ENCODE measurements around the gene PSMA5.
"Not testable (repeated sequence)": the region's sequence is repeated elsewhere in the genome, so short reads cannot be mapped to it uniquely, and the experiment has no call there.

The PSMA5 gene

DNA sequence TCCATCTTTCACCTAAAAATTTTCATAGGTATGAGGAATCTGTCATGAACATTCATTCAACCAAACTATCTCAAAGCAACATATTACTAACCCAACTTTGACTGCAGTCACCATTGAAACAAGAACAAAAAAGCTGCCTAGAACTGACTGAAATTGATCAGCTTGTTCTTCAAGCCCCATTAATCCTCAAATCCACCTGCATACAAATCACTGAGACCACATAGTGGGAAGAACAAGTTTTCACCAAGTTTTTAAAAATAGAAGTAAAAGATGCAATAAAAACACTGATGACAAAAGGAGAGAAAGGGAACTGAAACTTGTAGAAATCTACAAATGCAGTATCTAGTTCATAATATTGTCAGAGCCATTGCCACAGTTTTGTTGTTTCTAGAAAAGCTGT is 34.6 kb downstream of the PSMA5 start:
- DNase-seq, result no peak

DNA sequence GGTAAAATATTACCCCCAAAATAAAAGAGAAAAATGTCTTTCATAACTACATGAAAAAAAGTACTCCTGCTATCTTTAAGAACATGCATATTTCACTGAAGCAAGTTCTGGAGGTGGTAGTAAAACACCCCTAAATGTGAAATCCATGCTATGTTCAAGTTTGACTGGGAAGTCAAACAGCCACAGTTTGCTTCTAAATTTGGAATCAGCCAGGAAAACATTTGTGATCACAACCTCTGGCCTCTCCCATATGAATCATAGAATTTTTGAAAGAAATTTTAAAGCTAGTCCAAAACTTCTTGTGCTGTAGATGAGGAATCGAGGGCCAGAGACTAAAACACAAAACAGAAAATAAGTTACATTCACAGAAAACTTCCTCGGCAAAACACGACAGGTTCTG is 35.1 kb downstream of the PSMA5 start:
- no peak for DNase-seq

DNA sequence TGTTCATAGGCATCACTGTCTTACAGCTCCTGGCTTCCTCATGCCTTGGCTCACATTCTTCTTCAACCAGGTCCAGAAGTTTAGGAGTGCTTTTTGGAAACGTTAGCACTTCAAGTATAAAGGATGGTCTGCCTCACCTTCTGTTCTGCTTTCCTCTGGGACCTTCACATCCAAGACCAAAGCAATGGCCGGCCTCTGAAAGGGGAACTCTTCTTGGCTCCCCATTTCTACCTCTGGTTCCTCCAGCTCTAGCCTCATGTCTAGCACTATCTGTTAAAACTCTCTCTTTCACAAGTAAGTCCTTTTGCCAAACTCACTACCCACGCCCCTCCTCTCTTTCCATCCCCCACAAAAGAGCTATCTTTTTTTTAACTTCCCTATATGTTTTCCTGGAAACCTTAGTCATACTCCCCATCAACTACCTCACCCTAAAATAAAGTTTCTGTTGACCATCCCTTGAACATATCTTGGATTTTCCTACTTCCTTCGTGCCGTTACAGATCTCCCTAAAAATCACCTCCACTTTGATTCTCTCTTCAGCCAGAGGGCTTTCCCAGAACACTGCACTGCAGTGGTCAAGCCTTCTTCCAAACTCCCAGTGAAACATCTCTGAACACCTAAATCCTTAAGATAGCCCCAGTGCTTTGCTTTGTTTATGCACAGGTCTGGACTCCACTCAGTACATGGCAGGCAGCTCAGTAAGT is 36.5 kb downstream of the PSMA5 start:
- DNase-seq, result no peak

DNA sequence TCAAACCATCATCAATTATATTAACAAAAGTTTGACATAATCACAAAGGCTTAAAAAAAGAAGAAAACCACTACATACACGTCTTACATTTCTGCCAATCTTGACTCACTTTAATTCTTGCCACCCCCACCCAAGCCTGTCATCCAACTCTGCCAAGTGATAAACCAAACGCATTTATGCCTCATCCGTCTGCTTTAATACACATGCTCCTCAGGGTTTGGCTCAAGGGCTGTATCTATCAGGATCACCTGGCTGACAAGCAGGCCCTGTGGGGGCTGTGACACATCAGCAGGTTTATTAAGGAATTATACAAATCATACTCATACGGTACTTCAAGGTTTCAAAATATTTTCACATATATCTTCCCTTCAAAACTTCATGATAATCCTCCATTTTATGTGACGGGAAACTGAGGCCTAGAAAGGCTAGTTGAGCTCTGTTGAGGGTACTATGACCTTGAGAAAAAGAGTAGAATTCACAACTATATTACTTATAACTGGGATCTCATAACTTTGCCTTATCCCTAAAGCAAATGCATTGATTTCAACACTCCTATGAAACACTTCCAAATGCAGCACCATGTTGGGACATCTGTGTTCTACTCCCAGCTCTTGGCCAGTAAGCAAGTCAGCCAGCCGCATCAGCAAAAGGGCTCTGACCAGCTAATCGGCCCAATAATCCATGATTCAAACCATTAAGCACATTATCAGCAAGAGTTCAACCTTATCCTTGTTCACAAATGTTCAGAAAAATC is 37.2 kb downstream of the PSMA5 start:
- no peak for DNase-seq

DNA sequence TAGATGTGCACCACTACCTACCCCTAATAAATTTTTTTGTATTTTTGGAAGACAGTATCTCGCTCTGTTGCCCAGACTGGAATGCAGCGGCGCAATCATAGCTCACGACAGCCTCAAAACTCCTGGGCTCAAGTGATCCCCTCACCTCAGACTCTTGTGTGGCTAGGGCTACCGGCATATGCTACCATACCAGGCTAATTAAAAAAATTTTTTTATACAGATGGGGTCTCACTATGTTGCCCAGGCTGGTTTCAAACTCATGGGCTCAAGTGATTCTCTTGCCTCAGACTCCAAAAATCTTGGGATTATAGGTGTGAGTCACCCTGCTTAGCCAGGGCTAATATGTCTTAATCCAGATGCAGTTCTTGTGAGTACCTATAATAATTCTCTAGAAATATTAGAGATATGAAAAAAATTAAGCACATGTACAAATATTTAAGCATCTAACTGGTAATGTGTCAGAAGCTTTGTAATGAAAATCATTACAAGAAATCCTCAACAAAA is 38.0 kb downstream of the PSMA5 start:
- no peak for DNase-seq

DNA sequence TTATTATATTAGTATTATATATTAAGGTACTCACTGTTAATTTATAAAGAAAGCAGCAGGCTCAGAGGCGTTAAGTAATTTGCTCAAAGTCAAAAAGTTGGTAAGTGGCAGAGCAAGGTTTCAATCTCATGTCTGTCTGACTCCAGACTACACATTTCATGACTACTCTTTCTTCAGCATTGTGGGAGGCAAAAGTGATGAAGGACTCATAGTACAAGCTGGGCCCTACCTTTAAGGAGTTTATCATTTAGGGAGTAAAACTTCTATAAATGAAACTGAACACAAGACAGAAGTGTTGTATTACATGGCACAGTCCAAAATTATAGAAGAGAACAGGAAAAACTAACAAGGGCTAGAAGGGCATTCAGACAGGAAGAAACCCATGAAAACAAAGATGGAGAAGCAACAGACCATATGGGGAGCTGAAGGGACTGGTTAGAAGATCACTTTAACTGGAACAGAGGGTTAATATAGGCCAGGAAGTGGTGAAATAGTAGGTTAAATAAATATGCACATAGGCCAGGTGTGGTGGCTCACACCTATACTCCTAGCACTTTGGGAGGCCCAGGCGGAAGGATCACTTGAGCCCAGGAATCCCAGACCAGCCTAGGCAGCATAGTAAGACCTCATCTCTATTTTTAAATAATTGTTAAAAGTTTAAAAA is 40.1 kb downstream of the PSMA5 start:
- no peak for DNase-seq

DNA sequence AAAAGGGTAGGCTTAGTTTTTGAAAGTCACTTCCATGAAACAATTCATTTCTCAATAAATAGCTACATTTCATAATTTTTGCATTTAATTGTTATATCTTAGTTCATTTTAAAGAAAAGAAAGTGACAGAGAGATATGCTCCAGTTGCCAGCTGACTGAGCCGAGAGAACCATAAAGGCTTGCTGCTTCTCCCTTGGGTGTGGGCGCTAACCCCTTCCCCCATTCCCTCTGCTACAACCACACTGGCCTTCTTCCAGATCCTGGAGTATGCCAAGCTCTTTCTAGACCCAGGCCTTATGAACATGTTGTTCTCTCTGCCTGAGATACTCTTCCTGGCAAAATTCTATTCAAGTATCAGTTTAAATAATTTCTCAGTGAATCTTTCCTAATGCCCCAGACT is 40.8 kb downstream of the PSMA5 start:
- DNase-seq, result no peak

DNA sequence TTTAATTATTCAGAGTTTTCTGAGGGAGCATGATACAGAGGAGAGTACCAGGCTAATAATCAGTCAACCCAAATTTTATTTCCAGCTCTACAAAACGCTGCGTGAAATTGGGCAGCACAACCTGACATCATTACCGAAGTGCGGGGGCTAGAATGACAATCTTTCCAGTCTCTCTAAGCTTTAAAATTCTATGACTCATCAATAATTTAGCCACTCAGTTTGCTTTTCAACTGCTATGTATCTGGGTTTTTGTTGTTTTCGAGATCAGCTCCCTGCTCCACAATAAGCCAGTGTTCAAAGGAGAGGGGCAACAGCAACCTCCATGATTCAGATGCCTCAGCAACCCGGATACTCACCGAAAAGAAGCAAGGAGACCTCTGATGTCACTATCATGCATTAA is 42.4 kb downstream of the PSMA5 start:
- DNase-seq, result no peak

DNA sequence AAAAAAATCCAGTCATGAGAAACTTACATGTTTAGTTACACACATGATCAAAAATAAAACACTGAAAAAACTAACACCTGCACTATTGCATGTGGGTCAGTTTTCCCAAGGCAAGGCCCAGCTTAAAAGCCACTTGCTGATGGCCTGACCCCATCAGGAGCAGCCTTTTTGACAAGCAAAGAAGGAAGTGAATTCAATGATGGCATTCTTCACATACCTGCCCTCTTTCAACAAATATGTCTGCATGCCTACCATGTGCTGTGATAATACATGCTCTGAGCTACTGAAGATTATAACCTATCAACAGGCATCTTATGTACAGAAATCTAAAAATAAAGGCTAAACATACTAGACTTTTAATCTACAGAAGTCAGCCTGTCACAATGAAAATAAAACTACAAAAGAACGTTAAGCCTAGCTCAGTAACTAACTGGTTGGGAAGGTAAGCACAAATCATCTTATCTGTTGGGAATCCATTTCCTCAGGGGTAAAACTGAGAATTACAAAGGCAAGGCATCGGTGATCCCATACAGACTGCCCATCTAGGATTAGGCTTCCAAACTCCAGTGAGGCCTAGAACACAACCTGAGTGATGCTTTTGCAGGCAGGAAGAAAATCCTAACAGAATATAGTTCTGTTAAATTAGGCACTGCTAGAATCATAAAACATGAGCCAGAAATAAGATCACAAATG is 43.0 kb downstream of the PSMA5 start:
- DNase-seq, result no peak

DNA sequence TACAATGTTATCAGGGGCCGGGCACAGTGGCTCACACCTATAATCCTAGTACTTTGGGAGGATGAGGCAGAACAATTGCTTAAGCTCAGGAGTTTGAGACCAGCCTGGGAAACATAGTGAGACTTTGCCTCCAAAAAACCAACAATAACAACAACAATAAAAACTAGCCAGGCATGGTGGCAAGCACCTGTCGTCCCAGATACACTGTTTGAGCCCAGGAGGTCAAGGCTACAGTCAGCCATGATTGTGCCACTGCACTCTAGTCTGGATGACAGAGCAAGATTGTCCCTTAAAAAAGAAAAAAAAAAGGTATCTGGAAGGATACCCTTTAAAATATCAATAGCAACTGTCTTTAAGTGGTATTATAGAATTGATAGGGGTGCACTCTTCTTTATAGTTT is 44.7 kb downstream of the PSMA5 start:
- no peak for DNase-seq

DNA sequence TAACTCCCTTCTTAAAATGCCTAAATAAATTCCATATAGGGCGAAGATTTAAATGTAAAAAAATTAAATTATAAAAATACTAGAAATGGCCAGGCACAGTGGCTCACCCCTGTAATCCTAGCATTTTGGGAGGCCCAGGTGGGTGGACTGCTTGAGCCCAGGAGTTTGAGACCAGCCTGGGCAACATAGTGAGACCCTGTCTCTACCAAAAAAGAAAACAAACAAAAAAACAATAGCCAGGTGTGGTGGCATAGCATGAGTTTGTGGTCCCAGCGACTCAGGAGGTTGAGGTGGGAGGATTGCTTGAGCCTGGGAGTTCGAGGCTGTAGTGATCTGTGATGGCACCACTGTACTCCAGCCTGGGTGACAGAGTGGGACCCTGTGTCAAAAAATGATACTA is 46.3 kb downstream of the PSMA5 start:
- DNase-seq, result no peak

DNA sequence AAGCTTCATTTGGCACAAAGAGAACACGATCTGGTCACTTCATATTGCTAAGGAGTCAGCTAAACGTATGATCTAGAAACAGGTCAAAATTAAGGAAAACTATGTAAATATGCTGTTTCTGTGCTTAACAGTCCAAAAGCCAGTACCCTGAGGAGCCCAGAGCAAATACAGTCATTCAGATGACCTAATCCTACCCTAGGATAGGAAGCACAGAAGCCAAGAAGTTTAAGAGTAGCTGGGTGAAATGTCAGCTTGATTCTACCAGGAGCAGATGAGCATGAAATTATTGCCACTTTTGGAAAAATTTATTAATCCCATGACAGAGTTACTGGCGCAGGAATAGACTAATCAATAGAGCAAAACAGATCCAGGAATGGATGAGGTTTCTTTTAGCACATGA is 46.8 kb downstream of the PSMA5 start:
- DNase-seq, result no peak

DNA sequence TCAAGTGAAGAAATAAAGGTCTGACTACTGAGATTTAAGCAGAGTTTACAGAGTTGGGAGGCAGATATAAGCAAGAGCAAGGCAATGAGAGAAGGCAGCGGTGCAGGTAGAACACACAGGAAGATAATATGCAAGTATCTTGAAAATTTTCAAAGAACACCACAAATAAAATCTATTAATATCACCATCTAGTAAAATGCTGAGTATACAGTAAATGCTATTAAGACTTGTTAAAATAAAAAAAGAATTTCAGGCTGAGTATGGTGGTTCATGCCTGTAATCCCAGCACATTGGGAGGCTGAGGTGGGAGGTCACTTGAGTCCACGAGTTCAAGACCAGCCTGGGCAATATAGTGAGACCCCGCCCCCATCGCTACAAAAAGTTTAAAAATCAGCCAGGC is 48.5 kb downstream of the PSMA5 start:
- DNase-seq, result no peak

DNA sequence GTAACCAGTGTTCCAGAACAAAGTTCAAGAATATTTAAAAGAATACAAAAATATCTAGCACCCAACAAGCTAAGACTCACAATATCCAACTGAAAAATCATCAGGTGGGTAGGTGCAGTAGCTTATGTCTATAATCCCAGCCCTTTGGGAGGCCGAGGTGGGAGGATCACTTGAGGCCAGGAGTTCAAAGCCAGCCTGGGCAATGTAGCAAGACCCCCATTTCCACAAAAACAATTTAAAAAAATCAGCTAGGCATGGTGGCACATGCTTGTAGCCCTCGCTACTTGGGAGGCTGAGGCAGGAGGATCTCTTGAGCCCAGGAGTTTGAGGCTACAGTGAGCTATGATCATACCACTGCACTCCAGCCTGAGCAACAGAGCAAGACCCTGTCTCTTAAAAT is 52.6 kb downstream of the PSMA5 start:
- DNase-seq, result not testable (repeated sequence)

DNA sequence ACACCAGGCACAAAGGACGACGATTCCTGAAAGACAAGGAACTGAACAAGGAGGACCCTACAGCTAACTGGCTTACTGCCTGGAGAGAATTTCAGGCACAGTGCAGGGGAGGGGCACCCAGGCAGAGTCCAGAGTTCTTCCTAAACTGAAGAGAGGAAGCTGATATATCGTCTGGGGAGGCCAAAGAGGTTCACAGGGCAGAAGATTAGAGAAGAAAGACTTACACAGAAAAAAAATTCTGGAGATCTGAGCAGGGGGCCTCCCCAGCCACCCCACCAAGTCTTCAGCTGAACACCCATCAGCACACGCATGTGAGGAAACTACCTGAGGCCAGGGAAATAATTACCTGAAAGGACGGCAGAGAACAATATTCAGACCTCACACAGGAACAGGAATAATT is 53.1 kb downstream of the PSMA5 start:
- no peak for DNase-seq

DNA sequence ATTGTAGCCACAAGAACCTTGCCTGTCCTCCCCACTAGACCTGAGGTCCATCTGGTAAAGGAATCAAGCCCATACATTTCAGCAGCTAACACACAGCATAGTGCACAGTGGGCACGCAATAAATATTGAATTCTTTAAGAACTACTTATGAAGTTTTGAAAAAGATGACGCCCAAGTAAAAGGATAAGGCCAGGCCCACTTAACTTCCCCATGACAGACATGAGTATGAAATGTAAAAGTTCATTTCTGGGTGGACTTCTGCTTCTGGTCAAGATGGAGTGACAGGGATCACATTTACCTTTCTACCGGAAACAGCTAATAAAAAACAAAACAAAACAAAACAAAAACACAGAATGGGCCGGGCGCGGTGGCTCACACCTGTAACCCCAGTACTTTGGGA is 54.0 kb downstream of the PSMA5 start:
- no peak for DNase-seq

DNA sequence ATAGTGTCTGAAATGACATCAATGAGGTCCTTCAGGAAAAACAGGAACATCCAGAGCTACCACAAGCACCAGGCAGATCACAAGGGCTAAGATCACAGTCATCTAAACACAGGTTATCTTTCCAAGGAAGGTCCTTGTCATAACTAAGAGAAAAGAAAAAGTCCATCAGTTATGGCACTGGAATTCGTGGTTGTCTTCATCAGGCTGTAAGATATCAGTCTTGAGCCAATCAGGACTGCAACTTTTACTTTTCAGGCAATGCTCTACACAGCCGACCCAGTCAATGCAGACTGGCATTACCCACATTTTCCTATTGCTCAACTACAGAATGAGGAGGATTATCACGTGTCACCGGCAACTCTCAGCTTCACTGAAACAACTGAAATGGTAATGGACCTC is 54.9 kb downstream of the PSMA5 start:
- DNase-seq, result peak; percentile 30

DNA sequence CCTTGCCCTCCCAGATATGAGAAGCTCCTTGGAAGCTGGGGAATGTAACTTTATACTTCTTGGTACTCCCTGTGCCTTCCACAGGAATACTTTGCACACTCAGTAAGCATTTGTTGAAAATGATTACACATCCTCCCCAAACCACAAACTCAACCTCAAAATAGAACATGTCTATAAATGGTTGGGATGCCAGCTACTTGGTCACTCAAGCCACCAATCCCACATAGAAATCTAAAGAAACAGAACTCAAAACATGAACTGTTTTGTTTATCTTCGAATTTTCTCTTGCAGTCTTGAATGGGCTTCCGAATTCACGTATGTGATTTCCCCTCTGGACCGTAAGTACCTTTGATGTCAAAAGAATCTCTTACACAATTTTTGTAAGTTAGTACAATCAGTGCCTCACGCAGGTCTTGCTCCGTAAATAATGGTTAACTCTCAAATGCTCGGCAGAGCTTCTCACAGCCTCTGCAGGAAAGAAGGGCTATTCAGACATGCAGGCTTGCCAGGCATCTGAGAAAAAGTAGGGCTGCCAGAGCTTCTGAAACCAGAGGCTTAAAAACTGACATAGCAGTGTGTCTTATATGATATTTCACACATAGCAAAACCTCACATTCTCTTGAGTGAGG is 55.4 kb downstream of the PSMA5 start:
- DNase-seq, result no peak

DNA sequence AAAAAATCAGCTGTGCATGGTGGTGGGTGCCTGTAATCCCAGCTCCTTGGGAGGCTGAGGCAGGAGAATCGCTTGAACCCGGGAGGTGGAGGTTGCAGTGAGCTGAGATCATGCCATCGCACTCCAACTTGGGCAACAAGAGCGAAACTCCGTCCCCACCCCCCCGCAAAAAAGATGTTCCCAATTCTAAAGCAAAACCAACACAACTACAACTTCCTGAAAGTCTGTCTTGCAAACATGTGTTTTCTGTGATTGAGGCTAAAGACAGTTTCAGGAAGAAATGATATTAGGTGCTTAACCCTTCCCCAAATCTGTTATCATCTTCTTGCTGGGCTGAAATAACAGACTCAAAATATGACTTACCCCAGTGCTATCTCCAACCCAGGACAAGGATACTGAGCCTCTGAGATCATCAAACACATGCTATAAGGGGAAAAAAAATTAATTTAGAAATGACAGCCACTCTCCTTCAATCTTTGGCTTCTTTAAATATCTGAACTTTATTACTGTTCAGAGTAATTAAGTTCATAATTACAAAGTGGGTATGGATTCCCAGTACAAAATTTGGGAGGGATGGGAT is 57.0 kb downstream of the PSMA5 start:
- no peak for DNase-seq

DNA sequence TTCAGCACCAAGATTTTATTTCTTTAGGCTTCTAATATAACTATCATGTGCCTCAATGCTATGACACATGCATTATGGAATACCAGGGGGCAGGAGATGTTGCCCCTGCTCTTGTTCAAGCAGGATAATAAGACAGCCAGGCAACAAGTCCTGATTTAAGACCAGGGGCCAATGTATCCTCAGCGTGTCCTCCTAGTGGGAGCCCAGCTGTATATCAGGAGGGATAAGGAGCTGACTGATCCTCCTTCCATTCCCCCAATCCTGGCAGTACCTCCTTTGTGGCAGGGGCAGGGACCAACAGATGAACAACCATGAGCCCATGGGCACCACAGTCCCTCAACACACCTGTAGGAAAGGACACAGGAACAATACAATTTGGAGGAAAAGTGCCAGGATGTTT is 57.8 kb downstream of the PSMA5 start:
- DNase-seq, result no peak

DNA sequence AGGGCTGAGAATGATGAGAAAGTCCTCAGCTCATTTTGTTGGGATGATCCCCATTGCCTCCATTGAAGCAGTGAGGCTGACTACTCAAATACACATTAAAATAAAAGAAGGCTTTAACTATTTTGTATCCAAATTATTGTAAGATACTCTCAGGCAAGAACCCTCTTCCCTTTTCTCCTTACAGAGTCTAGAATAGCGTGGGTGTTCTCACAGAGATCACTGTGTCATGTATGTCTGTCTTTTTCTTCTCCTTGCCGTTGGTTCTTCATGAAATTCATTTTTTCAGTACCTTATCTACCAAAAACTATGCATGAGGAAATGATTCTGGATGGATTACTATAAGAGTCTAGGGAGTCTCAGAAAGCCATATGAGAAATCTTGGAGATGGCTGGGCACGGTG is 58.6 kb downstream of the PSMA5 start:
- no peak for DNase-seq

DNA sequence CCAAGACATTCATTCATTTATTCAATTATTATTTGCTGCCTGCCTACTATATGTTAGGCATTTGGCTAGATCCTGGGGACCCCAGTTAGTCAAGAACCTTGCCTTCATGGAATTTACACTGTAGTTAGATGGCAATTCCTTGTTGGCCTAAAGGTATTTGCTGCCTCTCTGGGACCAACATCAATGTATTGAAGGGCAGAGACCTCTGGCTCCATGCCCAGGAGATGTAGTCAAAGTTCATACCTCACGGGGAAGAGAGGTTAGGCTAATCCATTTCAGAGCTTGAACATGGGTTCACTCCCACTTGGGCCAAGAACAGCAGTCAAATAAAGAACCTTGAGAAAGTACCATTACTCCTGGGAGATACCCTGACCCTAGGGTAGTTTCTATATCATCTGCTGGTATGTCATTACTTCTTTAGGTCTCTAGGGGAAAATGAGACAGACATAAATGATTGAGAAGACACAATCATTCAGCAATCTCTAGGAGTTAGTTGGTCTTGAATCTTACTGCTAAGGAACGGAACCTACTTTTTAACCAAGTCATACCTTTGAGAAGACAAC is 60.5 kb downstream of the PSMA5 start:
- no peak for DNase-seq

All from stimulated activated CD4-positive, alpha-beta T cell treated with anti-CD3 and anti-CD28 coated beads, Interleukin-1b, Interleukin-23, amount 100 ng/mL, for 48 hours (primary cell).